HG02870 (cell line): ENCODE measurements around the gene MATK.

ENCODE experiments used
- ATAC-seq: cut with Tn5 transposase; IDR thresholded peaks from one replicate; pipeline ENCODE4 v1.9.1; 2021; ENCODE audit warnings: mild to moderate bottlenecking, moderate library complexity; ENCODE audit not compliant: unreplicated experiment

Gene MATK

GRCh38 chr19:3790209-3790734 lies 4.1 kb upstream of the MATK start:
- no peak for ATAC-seq

GRCh38 chr19:3788996-3789778 lies 3.0 kb upstream of the MATK start:
- no peak for ATAC-seq

GRCh38 chr19:3785451-3785937 lies 687 bp downstream of the MATK start:
- ATAC-seq: no peak

GRCh38 chr19:3784607-3785450 lies 1.4 kb downstream of the MATK start:
- ATAC-seq: no peak

GRCh38 chr19:3783660-3784584 lies 2.3 kb downstream of the MATK start:
- no peak for ATAC-seq

- no peak for ATAC-seq
Observed at GRCh38 chr19:3782903-3783302, 3.3 kb downstream of the MATK start.

DNA sequence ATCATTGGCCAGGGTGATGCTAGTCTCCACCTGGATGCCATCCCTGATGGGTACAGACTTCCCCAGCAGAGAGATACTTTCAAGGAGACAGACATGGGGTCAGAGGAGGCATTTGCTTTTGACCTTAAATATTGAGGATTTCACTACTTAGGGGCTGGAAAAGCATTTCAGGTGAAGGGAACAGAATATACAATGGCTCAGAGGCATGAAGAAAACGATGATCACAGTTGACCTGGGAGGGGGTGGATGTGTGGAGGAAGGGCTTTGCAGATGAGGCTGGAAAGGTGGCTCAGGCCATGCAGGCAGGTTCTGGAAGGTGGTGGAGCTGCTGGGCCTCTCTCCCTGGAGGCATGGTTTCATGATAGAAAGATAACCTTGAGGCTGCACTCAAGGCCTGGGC lies 3.9 kb downstream of the MATK start:
- no peak for ATAC-seq

DNA sequence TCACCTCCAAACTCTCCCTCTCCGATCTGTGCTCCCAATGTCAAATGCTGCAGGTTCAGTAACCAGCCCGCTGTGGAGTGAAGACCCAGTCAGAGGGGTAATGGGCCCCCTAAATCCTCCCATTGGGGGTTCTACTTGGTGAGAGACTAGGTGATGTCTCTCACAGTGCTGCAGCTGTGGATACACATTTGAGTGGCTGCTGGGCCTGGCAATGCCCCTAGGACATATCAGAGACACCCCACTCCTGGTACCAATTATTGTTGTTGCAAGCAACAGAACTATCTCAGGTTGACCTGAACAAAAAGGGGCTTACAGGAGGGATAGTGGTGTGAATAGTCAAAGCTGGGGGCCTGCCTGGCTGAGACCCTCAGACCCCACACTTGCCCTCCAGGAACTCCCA lies 4.6 kb downstream of the MATK start:
- no peak for ATAC-seq

- ATAC-seq: no peak
Observed at GRCh38 chr19:3780786-3781304, 5.3 kb downstream of the MATK start.

DNA sequence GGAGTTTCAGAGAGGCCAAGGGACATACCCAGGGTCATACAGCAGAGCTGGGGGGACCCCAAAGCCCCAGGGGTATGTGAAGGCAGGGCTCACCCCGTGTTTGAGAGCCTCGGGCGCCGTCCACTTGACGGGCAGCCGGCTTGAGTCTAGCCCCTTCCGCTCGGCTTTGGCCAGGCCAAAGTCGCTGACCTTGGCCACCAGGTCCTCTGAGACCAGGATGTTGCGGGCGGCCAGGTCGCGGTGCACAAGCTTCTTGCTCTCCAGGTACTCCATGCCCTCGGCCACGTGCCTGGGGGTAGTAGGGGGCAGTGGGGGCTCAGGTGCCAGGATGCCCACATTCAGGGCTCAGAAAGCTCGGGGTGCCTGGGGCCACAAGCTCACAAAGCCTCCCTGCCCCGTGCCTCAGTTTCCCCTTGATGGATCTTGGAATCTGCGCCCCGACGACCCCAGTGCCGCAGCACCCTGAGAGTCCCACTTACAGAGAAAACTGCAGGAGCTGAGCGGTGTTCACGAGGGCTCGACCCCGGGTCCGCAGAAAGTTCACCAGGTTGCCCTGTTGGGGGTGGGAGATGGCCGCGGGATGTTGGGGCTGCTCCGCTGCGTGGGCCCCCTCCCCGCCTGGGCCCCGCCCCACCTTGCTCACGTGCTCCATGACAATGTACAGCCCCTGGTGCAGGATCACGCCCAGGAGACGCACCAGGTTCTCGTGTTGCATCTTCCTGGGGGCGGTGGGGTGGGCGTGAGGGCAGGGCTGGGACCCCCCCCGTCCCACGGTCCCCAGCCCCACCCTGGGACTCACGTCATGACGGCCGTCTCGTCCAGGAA lies 7.1 kb downstream of the MATK start:
- no peak for ATAC-seq

GRCh38 chr19:3778104-3778867 lies 7.9 kb downstream of the MATK start:
- no peak for ATAC-seq

GRCh38 chr19:3776479-3777040 lies 9.6 kb downstream of the MATK start:
- ATAC-seq: no peak

- ATAC-seq: no peak
Observed at GRCh38 chr19:3775831-3776230, 10.3 kb downstream of the MATK start.

DNA sequence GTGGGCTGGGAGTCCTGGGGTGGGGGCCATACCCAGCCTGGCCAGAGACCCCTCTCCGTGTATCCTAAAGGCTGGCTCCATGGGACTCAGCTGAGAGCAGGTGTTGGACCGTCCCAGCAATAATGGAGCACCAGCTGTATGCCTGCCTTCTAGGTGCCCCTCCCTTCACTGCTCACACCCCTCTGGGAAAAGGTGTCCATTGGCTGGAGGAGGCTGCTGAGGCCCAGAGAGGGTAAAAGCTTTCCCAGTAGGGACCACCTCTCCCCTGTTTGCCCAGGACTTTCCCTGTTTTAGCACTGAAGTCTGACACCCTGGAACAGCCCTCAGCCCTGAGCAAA lies 10.8 kb downstream of the MATK start:
- no peak for ATAC-seq

- ATAC-seq: no peak
Observed at GRCh38 chr19:3774621-3775373, 11.4 kb downstream of the MATK start.

GRCh38 chr19:3773814-3774515 lies 12.2 kb downstream of the MATK start:
- ATAC-seq: no peak

DNA sequence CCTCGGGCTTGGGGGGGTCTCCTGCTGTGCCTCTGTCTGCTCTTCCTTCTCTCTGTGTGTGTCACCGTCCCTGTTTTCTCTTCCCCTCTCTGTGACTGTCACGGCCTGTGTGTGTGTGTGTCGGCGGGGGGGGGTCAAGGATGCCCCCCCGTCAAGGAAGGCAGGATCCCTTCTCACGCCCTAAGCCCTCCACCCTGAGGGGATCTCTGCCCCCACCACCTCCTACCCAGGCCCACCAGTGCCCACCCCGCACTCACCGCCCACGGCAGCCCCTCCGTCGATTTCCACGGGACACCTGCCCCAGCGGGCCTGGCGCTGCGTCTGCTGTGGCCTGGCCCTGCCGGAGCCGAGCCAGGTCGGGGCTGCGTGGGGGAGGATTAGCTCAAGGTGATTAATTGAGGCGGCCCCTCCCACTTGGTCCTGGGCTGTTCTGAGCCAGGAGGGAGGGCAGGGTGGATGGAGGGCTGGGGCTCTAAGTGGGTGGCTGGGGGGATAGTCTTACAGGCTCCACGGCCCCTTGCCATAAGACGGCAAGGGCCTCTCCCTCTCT lies 14.2 kb downstream of the MATK start, which contains the start of gene RAX2:
Gene RAX2, minus strand, starts transcription at position 323 of the 550 bp plus-strand sequence. CDS start 486 bp downstream, outside the sequence.
- ATAC-seq: no peak
